Vagina (tissue), 2 donors: ENCODE measurements around the gene SKP2. TPM values are rescaled to one million over a fixed set of nuclear protein-coding genes. Genes with fewer than 3 reads are reported as not detected.

ENCODE experiments used
- DNase-seq, 2 donors: peaks; one replicate each; pipeline ENCODE4 v3.0.0-alpha.2; 2017; ENCODE audit errors: extremely low spot score in 2 of 2
- H3K27ac ChIP-seq: fragments of 200-600 bp; sonication (generic); one replicate; pipeline ENCODE4 v1.5.1; 2019
- H3K27me3 ChIP-seq: fragments of 200-600 bp; sonication (generic); one replicate; pipeline ENCODE4 v1.5.1; 2019
- H3K36me3 ChIP-seq, 2 donors: fragments of 200-600 bp; sonication (generic); one replicate each; pipeline ENCODE4 v1.5.1; 2017 to 2019
- H3K4me1 ChIP-seq: fragments of 200-600 bp; sonication (generic); one replicate; pipeline ENCODE4 v1.5.1; 2019
- H3K4me3 ChIP-seq, 2 donors: fragments of 200-600 bp; sonication (generic); 1 replicate in 1 of 2; 2 replicates in 1 of 2; pipeline ENCODE4 v1.5.1; 2016 to 2019
- H3K9me3 ChIP-seq: fragments of 200-600 bp; sonication (generic); one replicate; pipeline ENCODE4 v1.5.1; 2019
- POLR2A ChIP-seq, 2 donors: fragments of 450-650 bp; IDR thresholded peaks; one replicate each; pipeline ENCODE4 v1.6.1; 2017; ENCODE audit warnings: antibody characterized with exemption in 2 of 2, mild to moderate bottlenecking in 2 of 2, moderate library complexity in 2 of 2
- POLR2AphosphoS5 ChIP-seq, 2 donors: sonication (generic); formaldehyde crosslinking; IDR thresholded peaks; one replicate each; pipeline ENCODE4 v1.9.0; 2017; ENCODE audit warnings: antibody characterized with exemption in 2 of 2, mild to moderate bottlenecking in 2 of 2, low read depth in 1 of 2; ENCODE audit not compliant: insufficient read depth in 1 of 2
- intact Hi-C: fragments of 100-400 bp; cut with DNase I; formaldehyde crosslinking; loops from one replicate; pipeline ENCODE4 v1.15.1; 2023
- total RNA-seq: library from RNA; depleted of rRNA; stranded (reverse); fragments of >200 nt; gene quantifications from one replicate; pipeline ENCODE4 v1.2.3, GENCODE V29; 2016
- TF ChIP-seq, protein P1 (sequence below), 3 experiments: fragments of 450-650 bp in 2 of 3; fragments of 200-600 bp in 1 of 3; sonication (generic) in 1 of 3; IDR thresholded peaks; one replicate each; pipeline ENCODE4 v1.5.1; 2017 to 2019; ENCODE audit warnings: antibody characterized with exemption in 3 of 3, mild to moderate bottlenecking in 2 of 3, moderate library complexity in 2 of 3

SKP2 gene
- total RNA-seq, 1 donor from 2014 or later: 12.0 TPM

DNA sequence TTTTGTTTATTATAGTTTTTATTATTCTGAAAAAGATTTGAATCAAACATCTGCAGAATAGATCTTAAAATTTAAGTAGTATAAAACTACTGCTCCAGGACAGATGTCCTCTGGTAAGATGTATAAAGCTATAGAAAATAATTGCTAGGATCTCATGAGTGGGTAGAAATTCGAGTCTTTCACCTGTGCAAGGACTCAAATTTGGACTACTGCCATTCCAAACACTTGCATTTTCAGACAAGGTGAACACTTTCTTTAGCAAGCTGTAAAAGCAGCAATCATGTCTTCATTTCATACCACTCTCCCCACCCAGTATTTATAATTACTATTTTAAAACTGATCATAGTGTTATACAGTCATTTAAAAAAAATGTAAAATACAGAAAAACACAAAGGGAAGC lies 20.7 kb downstream of the SKP2 start:
- peaks cover 0 to 47% of the 10 kb centered on the region in 2 donors for H3K36me3 ChIP-seq
- intact Hi-C loops: no loop called here

DNA sequence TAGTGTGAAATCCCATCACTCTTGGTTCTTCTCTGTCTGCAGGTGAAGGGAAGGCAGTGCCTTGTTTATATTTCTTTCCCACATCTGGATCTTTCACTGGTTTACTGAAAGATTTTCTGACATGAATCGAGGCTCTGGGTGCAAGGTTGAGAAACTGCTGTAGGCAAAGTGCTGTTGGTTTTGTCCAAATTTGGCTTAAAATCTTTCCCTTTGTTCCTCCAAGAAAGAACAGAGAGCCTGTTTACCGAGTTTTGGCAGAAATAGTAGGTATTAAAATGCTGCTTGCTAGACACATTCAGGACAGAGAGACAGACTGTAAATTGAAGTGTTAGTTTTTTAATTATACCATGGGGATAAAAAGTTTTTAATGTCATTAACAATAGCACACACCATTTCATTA lies 21.5 kb downstream of the SKP2 start:
- no peak for DNase-seq
- Histone ChIP-seq H3K27me3 (no peaks in the 10 kb centered on the region), H3K4me3 (no peak overlapping the region), H3K9me3 (no peaks in the 10 kb centered on the region), H3K27ac (no peak overlapping the region), H3K4me1 (no peaks in the 10 kb centered on the region), H3K36me3 (peaks cover 0 to 39% of the 10 kb centered on the region in 2 donors)
- intact Hi-C loops: no loop called here
- TF ChIP-seq POLR2A (IDR thresholded peaks at IDR 0.05) (no peak), POLR2AphosphoS5 (IDR thresholded peaks at IDR 0.05; ENCODE audit: insufficient read depth in 1 of 2, low read depth in 1 of 2) (no peak)
- TF ChIP-seq, protein P1, sequence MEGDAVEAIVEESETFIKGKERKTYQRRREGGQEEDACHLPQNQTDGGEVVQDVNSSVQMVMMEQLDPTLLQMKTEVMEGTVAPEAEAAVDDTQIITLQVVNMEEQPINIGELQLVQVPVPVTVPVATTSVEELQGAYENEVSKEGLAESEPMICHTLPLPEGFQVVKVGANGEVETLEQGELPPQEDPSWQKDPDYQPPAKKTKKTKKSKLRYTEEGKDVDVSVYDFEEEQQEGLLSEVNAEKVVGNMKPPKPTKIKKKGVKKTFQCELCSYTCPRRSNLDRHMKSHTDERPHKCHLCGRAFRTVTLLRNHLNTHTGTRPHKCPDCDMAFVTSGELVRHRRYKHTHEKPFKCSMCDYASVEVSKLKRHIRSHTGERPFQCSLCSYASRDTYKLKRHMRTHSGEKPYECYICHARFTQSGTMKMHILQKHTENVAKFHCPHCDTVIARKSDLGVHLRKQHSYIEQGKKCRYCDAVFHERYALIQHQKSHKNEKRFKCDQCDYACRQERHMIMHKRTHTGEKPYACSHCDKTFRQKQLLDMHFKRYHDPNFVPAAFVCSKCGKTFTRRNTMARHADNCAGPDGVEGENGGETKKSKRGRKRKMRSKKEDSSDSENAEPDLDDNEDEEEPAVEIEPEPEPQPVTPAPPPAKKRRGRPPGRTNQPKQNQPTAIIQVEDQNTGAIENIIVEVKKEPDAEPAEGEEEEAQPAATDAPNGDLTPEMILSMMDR (IDR thresholded peaks at IDR 0.05): no peak

More for the DNA sequence above, 20.7 kb downstream of the SKP2 start:
- Histone ChIP-seq H3K27me3 (no peaks in the 10 kb centered on the region), H3K27ac (no peak overlapping the region), H3K4me1 (no peaks in the 10 kb centered on the region), H3K9me3 (no peaks in the 10 kb centered on the region), H3K4me3 (no peak overlapping the region)
- TF ChIP-seq POLR2A (IDR thresholded peaks at IDR 0.05): no peak
- no peak for TF ChIP-seq POLR2AphosphoS5 (IDR thresholded peaks at IDR 0.05; ENCODE audit: insufficient read depth in 1 of 2, low read depth in 1 of 2)
- TF ChIP-seq, protein P1 (IDR thresholded peaks at IDR 0.05): no peak
- no peak for DNase-seq

DNA sequence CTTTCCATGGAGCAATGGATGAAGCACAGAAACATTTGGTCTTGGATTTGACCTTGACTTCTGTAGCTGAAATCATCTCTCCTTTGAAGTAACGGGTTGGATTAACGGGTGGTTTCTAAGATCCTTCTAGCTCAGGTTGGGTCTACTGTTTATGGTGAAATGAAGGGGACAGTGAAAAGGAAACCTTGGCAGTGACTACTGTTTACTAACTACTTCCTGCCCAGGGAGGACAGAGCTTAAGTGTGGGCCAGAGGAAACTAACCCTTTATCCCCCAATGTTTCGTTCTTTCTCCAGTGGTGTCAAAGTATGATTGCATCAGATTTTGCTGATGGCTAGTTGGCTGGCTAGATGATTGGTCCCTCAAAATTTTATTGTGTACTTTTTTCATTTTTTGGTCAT lies 22.2 kb downstream of the SKP2 start:
- Histone ChIP-seq H3K27ac (no peak overlapping the region), H3K9me3 (no peaks in the 10 kb centered on the region), H3K36me3 (peaks cover 0 to 32% of the 10 kb centered on the region in 2 donors), H3K4me3 (no peak overlapping the region), H3K4me1 (no peaks in the 10 kb centered on the region), H3K27me3 (no peaks in the 10 kb centered on the region)
- intact Hi-C loops: no loop called here
- no peak for DNase-seq
- TF ChIP-seq, protein P1 (IDR thresholded peaks at IDR 0.05): no peak
- TF ChIP-seq POLR2AphosphoS5 (IDR thresholded peaks at IDR 0.05; ENCODE audit: insufficient read depth in 1 of 2, low read depth in 1 of 2) (no peak), POLR2A (IDR thresholded peaks at IDR 0.05) (no peak)

DNA sequence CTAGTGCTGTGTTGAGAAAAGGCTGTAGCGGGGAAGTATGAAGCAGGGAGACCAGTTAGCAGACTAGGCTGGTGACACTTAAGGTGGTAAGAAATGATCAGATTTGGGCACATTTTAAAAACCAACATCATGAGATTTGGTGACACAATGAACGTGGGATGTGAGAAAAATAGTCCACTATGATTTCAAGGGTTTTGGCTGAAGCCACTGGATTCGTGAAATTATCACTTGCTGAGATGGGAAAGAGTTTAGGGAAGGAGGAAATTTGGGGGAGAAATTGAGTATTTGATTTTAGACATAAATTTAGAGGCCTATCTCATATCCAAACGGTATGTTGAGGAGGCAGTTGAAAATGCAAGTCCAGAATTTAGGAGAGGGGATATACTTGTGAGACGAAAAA lies 23.1 kb downstream of the SKP2 start:
- Histone ChIP-seq H3K27ac (no peak overlapping the region), H3K36me3 (peaks cover 0 to 32% of the 10 kb centered on the region in 2 donors), H3K4me1 (no peaks in the 10 kb centered on the region), H3K27me3 (no peaks in the 10 kb centered on the region), H3K4me3 (no peak overlapping the region), H3K9me3 (no peaks in the 10 kb centered on the region)
- TF ChIP-seq, protein P1 (IDR thresholded peaks at IDR 0.05): no peak
- TF ChIP-seq POLR2A (IDR thresholded peaks at IDR 0.05) (no peak), POLR2AphosphoS5 (IDR thresholded peaks at IDR 0.05; ENCODE audit: insufficient read depth in 1 of 2, low read depth in 1 of 2) (no peak)
- intact Hi-C loops: no loop called here
- DNase-seq: no peak

DNA sequence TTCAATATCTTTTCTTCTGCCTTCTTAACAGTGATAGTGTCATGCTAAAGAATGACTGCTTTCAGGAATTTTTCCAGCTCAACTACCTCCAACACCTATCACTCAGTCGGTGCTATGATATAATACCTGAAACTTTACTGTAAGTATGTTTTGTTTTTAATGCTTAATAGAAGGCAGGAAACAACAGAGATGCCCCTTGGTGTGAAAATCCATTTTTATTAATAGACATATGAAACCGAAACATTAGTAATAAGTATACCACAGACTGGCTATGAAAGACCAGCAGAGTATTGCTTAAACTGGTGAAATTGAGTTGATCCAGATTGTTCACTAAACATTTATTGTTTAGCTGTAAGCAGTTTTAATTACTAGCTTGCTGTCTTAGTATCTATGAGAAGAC lies 25.2 kb downstream of the SKP2 start:
- Histone ChIP-seq H3K4me1 (no peaks in the 10 kb centered on the region), H3K9me3 (no peaks in the 10 kb centered on the region), H3K4me3 (no peak overlapping the region), H3K36me3 (peaks cover 0 to 26% of the 10 kb centered on the region in 2 donors), H3K27ac (no peak overlapping the region), H3K27me3 (no peaks in the 10 kb centered on the region)
- TF ChIP-seq, protein P1 (IDR thresholded peaks at IDR 0.05): no peak
- no peak for TF ChIP-seq POLR2A (IDR thresholded peaks at IDR 0.05)
- no peak for TF ChIP-seq POLR2AphosphoS5 (IDR thresholded peaks at IDR 0.05; ENCODE audit: insufficient read depth in 1 of 2, low read depth in 1 of 2)
- intact Hi-C loops: no loop called here
- DNase-seq: no peak
